ENCODE data around the gene MATN3. TPM values are rescaled to one million over a fixed set of nuclear protein-coding genes. Genes with fewer than 3 reads are reported as not detected.

The MATN3 gene
- total and polyA plus RNA-seq, 2 of the 13 experiments (the other 11 are each of a cell fraction or from before 2014, with no cell fraction given) = 36.1 to 208 TPM

DNA sequence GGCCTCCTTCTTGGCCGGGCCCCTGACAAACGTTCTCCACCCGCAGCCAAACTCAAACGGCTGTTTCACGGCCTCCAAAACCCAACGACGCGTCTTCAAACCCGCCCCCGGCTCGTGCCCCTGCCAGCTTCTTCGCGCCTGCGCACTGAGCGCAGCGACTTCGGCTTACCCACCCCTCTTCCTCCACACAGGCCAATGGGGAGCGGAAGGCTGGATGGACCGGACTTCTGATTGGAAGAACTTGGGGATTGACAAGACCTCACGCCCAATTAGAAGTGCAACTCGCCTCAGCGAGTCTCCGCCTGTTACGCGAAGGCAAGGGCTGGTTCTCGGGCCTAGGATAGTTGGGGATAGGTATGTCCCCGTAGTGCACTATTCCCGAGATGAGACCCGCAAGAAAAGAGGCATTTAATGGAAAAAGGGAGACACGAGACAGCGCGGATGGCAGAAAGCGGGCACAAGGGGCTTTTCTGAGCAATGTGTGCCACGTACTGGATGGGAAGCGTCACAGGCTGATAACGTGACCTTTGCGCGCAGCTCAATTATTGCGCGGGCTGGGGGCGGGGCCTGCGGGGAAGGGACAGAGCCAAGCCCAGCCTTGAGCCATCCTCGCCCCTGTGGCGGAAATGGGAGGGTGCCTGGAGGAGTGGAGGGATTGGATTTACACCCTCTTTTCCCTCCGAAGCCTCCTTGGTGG is 39.2 kb upstream of the MATN3 start, which contains the start of gene LAPTM4A (continued):
- TF ChIP-seq BHLHE40 (IDR thresholded peaks at IDR 0.05; ENCODE audit: low read length) (peak; percentile 88), ISL2 (CRISPR knock-in tag; IDR thresholded peaks at IDR 0.05) (no peak; the same call in 1 of the 2 replicates), SYNCRIP (IDR thresholded peaks at IDR 0.05; ENCODE audit: insufficient read depth, low read depth, low read length) (no peak), ARNT2 (CRISPR knock-in tag; IDR thresholded peaks at IDR 0.05; ENCODE audit: low read depth) (peak; percentile 88), FOXJ3 (CRISPR knock-in tag; IDR thresholded peaks at IDR 0.05; ENCODE audit: borderline replicate concordance) (no peak; the same call in 1 of the 2 replicates), PHF8 (CRISPR knock-in tag; IDR thresholded peaks at IDR 0.05) (peak; percentile 100), GTF2F1 (IDR thresholded peaks at IDR 0.05; ENCODE audit: low read length) (peak; percentile 22; the same call in 1 of the 2 replicates), PRPF4 (IDR thresholded peaks at IDR 0.05; ENCODE audit: low read depth, low read length, poor library complexity, severe bottlenecking) (no peak), ATAD3A (CRISPR knock-in tag; IDR thresholded peaks at IDR 0.05) (no peak), KDM2A (CRISPR knock-in tag; IDR thresholded peaks at IDR 0.05; ENCODE audit: borderline replicate concordance, low read depth) (peak; percentile 94), ARNTL (CRISPR knock-in tag; IDR thresholded peaks at IDR 0.05) (peak; percentile 89), ZNF354B (CRISPR knock-in tag; IDR thresholded peaks at IDR 0.05) (0 out of 2 replicates have a peak, but pooled peaks have one; percentile 87), ZNF253 (CRISPR knock-in tag; IDR thresholded peaks at IDR 0.05; ENCODE audit: borderline replicate concordance) (peak; percentile 78; the same call in 1 of the 2 replicates), PBX3 (CRISPR knock-in tag; IDR thresholded peaks at IDR 0.05; ENCODE audit: borderline replicate concordance) (no peak; the same call in 1 of the 2 replicates), ZNF225 (CRISPR knock-in tag; IDR thresholded peaks at IDR 0.05) (peak; percentile 97), MAFK (conservative IDR thresholded peaks at IDR 0.05 in 1 of 2, IDR thresholded peaks at IDR 0.05 in 1 of 2; ENCODE audit: low read length in 2 of 2) (no peak), ZNF230 (CRISPR knock-in tag; IDR thresholded peaks at IDR 0.05) (peak; percentile 72; the same call in 1 of the 2 replicates), AHR (CRISPR knock-in tag; IDR thresholded peaks at IDR 0.05) (peak; percentile 33; the same call in 1 of the 2 replicates)
- TF ChIP-seq, protein P1, sequence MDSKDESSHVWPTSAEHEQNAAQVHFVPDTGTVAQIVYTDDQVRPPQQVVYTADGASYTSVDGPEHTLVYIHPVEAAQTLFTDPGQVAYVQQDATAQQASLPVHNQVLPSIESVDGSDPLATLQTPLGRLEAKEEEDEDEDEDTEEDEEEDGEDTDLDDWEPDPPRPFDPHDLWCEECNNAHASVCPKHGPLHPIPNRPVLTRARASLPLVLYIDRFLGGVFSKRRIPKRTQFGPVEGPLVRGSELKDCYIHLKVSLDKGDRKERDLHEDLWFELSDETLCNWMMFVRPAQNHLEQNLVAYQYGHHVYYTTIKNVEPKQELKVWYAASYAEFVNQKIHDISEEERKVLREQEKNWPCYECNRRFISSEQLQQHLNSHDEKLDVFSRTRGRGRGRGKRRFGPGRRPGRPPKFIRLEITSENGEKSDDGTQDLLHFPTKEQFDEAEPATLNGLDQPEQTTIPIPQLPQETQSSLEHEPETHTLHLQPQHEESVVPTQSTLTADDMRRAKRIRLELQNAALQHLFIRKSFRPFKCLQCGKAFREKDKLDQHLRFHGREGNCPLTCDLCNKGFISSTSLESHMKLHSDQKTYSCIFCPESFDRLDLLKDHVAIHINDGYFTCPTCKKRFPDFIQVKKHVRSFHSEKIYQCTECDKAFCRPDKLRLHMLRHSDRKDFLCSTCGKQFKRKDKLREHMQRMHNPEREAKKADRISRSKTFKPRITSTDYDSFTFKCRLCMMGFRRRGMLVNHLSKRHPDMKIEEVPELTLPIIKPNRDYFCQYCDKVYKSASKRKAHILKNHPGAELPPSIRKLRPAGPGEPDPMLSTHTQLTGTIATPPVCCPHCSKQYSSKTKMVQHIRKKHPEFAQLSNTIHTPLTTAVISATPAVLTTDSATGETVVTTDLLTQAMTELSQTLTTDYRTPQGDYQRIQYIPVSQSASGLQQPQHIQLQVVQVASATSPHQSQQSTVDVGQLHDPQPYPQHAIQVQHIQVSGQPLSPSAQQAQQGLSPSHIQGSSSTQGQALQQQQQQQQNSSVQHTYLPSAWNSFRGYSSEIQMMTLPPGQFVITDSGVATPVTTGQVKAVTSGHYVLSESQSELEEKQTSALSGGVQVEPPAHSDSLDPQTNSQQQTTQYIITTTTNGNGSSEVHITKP (CRISPR knock-in tag; IDR thresholded peaks at IDR 0.05; ENCODE audit: low read depth) = no peak
- TF ChIP-seq, protein P2, sequence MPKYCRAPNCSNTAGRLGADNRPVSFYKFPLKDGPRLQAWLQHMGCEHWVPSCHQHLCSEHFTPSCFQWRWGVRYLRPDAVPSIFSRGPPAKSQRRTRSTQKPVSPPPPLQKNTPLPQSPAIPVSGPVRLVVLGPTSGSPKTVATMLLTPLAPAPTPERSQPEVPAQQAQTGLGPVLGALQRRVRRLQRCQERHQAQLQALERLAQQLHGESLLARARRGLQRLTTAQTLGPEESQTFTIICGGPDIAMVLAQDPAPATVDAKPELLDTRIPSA (CRISPR knock-in tag; IDR thresholded peaks at IDR 0.05; ENCODE audit: borderline replicate concordance) = peak; percentile 96; the same call in 1 of the 2 replicates

All from HepG2 (cell line).